GM12878 (cell line): ENCODE results near the gene TGM2.

ENCODE experiments used
- CEBPB ChIP-seq, 2 experiments: fragments of 150-350 bp in 1 of 2; IDR thresholded peaks; 2 replicates each; pipeline ENCODE4 v1.6.1; 2012 to 2014; ENCODE audit warnings: low read depth in 2 of 2, low read length in 2 of 2, borderline replicate concordance in 1 of 2, inconsistent platforms in 1 of 2
- GABPA ChIP-seq: IDR thresholded peaks from 2 replicates; pipeline ENCODE4 v1.6.1; 2014; ENCODE audit warnings: antibody characterized with exemption, low read depth, mild to moderate bottlenecking, inconsistent platforms
- HCFC1 ChIP-seq: fragments of 150-350 bp; IDR thresholded peaks from 2 replicates; pipeline ENCODE4 v1.6.1; 2014; ENCODE audit warnings: low read length
- POLR2AphosphoS5 ChIP-seq: IDR thresholded peaks from 2 replicates; pipeline ENCODE4 v1.6.1; 2011; ENCODE audit warnings: mild to moderate bottlenecking, low read length, inconsistent platforms
- TAF1 ChIP-seq: IDR thresholded peaks from 2 replicates; pipeline ENCODE4 v1.6.1; 2011; ENCODE audit warnings: mild to moderate bottlenecking, low read depth, low read length, borderline replicate concordance
- ZNF384 ChIP-seq: IDR thresholded peaks from 2 replicates; pipeline ENCODE4 v1.6.1; 2012; ENCODE audit warnings: low read depth, mild to moderate bottlenecking, low read length, improper control_type of control experiment, borderline replicate concordance
- TF ChIP-seq, protein P1 (sequence below), 3 experiments: IDR thresholded peaks in 2 of 3; conservative IDR thresholded peaks in 1 of 3; 2 replicates each; pipeline ENCODE4 v1.5.1; 2011; ENCODE audit warnings: low read depth in 3 of 3, low read length in 3 of 3, mild to moderate bottlenecking in 3 of 3, control low read depth in 2 of 3, moderate library complexity in 2 of 3, inconsistent platforms in 1 of 3, mixed read lengths in 1 of 3; ENCODE audit not compliant: control insufficient read depth in 2 of 3, insufficient read depth in 1 of 3; ENCODE audit errors: extremely low read depth in 1 of 3
- TF ChIP-seq, protein P2 (sequence below): IDR thresholded peaks from 2 replicates; pipeline ENCODE4 v1.6.1; 2012; ENCODE audit warnings: low read depth, low read length, improper control_type of control experiment

DNA sequence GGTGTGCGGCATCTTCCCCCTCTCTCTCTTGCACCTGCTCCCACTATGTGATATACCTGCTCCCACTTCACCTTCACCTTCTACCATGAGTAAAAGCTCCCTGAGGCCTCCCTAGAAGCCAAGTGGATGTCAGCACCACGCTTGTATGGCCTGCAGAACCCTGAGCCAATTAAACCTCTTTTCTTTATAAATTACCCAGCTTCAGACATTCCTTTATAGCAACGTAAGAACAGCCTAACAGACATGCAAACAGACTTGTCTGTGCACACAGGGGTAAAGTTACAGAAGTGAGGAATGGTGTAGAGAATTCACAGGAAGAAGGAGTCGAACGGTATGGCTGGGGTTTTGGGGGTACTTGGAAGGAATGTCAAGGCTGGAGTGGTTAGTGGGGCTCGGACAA lies 14.8 kb upstream of the TGM2 start:
- TF ChIP-seq GABPA (no peak), ZNF384 (no peak), CEBPB (IDR thresholded peaks at IDR 0.05; ENCODE audit: borderline replicate concordance in 1 of 2, low read depth in 2 of 2, low read length in 2 of 2) (no peak), TAF1 (no peak), POLR2AphosphoS5 (no peak), HCFC1 (no peak)
- TF ChIP-seq, protein P1, sequence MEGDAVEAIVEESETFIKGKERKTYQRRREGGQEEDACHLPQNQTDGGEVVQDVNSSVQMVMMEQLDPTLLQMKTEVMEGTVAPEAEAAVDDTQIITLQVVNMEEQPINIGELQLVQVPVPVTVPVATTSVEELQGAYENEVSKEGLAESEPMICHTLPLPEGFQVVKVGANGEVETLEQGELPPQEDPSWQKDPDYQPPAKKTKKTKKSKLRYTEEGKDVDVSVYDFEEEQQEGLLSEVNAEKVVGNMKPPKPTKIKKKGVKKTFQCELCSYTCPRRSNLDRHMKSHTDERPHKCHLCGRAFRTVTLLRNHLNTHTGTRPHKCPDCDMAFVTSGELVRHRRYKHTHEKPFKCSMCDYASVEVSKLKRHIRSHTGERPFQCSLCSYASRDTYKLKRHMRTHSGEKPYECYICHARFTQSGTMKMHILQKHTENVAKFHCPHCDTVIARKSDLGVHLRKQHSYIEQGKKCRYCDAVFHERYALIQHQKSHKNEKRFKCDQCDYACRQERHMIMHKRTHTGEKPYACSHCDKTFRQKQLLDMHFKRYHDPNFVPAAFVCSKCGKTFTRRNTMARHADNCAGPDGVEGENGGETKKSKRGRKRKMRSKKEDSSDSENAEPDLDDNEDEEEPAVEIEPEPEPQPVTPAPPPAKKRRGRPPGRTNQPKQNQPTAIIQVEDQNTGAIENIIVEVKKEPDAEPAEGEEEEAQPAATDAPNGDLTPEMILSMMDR (IDR thresholded peaks at IDR 0.05 in 2 of 3, conservative IDR thresholded peaks at IDR 0.05 in 1 of 3; ENCODE audit: control insufficient read depth in 2 of 3, extremely low read depth in 1 of 3, insufficient read depth in 1 of 3, low read depth in 3 of 3, low read length in 3 of 3): no peak
- TF ChIP-seq, protein P2, sequence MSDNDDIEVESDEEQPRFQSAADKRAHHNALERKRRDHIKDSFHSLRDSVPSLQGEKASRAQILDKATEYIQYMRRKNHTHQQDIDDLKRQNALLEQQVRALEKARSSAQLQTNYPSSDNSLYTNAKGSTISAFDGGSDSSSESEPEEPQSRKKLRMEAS: no peak
